ENCODE results near the gene FRMD1. TPM values are rescaled to one million over a fixed set of nuclear protein-coding genes. Genes with fewer than 3 reads are reported as not detected.

FRMD1 gene
- not detected for total RNA-seq

DNA sequence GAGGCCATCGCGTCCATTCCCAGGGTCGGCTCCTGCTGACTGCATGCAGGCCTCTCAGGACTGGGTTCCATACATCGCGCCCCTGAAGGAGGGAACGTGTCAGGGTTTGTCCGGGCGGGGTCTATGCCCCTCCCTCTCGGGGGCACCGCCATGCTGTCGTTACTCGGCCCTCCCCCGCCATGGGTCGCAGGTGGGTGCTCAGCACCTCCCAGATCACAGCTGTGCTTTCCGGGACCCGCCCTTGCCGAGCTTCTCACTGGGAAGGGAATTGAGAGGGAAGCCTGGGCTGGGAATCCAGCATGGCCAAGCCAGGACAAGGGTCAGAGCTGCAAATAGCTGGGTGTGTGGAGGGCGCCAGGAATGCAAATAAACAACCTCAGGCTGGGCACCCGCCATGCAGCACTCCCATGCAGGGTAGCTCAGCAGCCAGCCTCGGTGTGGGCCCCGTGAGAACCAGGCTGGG, at the start of gene FRMD1:
Gene FRMD1, minus strand, starts transcription at position 270 of the 463 bp plus-strand sequence. Its CDS starts 118 bp downstream, at position 152.

Other genes starting within 250 kb of the FRMD1 start
- gene KIF25, start 81.5 kb downstream of the FRMD1 start, total RNA-seq = not detected
- not detected for gene DACT2, start 240.6 kb upstream of the FRMD1 start, total RNA-seq